Effector CD8-positive, alpha-beta T cell (primary cell): ENCODE measurements around the gene PIGQ.

Experiments used
- DNase-seq: peaks from one replicate; lab custom pipeline; 2025; lab: John Stamatoyannopoulos, UW

PIGQ gene

GRCh38 chr16:534135-534534 is 35.6 kb upstream of the PIGQ start:
- no peak for DNase-seq

DNA sequence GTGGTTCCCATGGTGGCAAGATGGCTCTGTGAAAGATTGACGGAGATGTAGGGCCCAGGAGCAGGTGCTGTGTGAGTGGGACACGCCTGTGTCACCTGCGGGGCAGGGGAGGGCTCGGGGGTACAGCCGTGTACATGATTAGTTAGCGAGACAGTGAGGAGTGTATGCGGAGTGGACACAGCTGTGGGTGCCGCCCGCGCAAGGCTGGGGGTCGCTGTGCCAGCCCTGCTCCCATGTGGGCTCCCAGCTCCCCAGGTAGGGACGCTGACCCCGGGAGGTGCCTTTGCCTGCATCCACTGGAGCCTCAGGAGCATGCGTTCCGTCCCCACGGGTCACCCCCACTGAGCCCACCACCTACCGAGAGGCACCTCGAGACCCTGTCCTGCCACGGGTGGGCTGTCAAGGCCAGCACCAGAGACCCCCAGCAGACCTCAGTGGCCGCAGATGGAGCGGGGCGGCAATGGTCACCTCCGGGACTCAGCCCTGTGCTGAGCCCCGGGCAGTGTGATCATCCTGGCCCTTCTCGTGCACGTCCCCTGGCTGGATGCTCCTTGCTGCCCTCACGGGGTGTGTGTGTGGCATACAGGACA is 34.8 kb upstream of the PIGQ start:
- no peak for DNase-seq

DNA sequence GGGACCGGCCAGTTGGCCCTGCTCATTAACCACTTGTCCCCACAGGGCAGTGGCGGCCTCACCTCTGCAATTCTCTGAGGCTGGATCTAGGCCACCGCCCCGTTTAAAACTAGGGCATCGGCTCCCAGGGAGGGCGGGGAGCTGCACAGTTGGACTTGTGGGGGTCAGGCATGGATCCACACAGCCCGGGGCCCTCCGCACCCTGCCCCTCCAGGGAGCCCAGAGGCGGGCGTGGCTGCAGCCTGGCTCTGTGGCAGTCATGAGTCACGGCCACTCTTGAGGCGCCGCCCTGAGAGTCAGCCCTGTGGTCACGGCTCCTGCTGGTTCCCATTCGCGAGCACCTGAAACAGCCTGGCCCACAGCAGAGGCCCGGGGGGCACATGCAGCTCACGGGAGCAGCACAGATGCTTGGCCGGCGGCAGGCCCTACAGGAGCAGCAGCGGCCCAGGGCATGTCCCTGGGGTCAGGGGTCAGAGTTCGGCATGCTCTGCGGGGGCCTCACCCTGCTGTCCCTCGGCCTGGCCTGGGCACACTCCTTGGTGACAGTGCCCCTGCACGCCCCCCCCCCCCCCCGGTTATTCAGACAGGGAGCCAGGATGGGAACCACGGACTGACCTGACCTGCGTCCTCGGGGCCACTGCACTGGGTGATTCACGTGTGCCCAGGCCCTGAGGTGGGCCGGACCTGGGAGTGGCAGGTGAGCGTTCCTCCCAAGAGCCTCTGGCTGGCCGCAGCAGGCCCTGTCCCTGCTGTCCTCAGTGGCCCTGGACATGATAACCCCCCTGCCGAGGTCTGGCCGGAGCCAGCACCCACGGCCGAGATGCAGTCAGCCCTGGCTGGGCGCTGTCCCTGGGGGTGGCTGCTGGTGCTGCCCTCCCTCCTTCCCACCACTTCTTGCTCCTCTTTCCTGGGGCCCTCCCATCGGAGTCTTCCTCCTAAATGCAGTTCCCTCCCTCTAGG is 34.0 kb upstream of the PIGQ start:
- no peak for DNase-seq

GRCh38 chr16:536746-537145 is 33.0 kb upstream of the PIGQ start:
- no peak for DNase-seq

- no peak for DNase-seq
These were observed 32.1 kb upstream of the PIGQ start for GRCh38 chr16:537415-538335.

DNA sequence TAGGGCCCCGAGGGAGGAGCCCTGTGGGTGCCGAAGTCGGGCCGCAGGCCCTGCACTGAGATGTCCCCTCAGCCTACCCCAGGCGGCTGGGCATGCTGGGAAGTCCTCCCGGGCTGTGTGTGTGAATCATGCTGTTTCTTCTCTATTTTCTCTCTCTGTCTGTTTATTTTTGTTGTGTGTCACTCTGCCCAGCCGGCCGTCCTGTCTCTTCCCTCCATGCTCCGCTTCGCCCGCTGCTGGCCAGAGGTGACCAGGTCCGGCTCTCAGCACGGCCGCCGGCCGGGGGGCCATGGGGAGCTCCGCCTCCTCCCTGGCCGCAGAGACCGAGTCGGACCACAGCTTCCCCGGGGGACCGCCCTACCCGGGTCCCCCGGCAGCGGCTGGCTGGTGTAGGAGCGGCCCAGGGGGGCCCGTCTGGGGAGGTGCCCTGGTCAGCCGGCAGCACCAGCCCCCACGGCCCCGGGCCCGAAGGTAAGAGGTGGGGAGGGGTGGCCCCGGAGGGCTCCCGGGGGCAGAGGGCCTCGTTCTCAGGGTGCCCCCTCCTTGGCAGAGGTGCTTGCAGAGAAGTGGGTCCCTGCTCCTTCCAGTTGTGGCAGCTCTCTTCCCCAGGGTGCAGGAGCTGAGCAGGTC is 29.8 kb upstream of the PIGQ start:
- DNase-seq, result no peak

- DNase-seq, result no peak
These were observed 29.0 kb upstream of the PIGQ start for GRCh38 chr16:540645-541340.

GRCh38 chr16:543301-544164 is 26.2 kb upstream of the PIGQ start:
- no peak for DNase-seq

DNA sequence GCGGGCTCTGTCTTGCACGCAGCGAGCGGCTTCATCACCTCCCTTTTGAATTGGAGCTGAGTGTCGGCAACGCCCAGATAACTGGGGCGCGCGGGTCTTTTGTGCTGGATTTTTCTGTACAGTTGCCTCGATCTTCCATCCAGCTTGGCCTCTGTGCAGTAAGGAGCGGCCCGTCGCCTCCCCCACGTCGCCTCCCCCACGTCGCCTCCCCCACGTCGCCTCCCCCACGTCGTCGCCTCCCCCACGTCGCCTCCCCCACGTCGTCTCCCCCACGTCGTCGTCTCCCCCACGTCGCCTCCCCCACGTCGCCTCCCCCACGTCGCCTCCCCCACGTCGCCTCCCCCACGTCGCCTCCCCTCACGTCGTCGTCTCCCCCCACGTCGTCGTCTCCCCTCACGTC is 25.3 kb upstream of the PIGQ start:
- DNase-seq, result no peak

DNA sequence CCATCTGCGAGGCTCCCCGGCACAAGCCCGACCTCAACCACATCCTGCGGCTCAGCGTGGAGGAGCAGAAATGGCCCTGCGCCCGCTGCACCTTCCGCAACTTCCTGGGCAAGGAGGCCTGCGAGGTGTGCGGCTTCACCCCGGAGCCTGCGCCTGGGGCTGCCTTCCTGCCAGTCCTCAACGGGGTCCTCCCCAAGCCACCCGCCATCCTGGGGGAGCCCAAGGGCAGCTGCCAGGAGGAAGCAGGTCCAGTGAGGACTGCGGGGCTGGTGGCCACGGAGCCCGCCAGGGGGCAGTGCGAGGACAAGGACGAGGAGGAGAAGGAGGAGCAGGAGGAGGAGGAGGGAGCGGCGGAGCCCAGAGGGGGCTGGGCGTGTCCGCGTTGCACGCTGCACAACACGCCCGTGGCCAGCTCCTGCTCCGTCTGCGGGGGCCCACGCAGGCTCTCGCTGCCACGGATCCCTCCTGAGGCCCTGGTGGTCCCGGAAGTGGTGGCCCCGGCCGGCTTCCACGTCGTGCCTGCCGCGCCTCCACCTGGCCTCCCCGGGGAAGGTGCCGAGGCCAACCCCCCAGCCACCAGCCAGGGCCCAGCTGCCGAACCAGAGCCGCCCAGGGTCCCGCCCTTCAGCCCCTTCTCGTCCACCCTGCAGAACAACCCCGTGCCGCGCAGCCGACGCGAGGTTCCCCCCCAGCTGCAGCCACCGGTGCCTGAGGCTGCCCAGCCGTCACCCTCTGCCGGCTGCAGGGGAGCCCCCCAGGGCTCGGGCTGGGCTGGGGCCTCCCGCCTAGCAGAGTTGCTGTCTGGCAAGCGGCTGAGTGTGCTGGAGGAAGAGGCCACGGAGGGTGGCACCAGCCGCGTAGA is 22.6 kb upstream of the PIGQ start:
- peak; percentile 43 for DNase-seq

- no peak for DNase-seq
These were observed 21.2 kb upstream of the PIGQ start for GRCh38 chr16:548586-548985.

DNA sequence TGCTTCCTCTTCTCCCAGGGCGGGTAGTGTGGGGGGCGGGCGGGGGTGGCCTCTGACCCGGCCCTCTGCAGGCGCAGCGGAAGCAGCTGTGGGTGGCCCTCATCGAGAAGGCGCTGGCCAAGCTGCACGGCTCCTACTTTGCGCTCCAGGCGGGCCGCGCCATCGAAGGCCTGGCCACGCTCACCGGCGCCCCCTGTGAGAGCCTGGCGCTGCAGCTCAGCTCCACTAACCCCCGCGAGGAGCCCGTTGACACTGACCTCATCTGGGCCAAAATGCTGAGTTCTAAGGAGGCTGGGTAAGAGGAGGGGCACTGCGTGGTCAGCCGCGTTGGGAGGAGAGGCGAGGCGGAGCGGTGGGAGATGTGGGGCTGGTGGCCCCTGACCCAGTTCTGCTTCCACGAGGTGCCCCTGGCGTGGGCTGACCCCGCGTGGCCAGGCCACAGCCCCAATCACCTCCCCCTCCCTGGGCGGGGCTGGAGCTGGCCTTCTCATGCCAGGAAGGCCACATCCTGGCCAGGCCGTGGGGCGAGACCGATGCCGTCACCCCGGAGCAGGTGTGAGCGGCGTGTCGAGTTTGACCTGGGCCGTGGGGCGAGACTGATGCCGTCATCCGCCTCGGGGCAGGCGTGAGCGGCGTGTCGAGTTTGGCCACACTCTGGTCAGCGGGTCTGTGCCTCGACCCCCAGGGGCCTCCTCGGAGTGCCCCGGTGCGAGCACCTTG is 20.1 kb upstream of the PIGQ start:
- DNase-seq, result no peak

GRCh38 chr16:551210-551609 is 18.6 kb upstream of the PIGQ start:
- no peak for DNase-seq

GRCh38 chr16:552171-552570 is 17.6 kb upstream of the PIGQ start:
- DNase-seq, result no peak

GRCh38 chr16:553601-554296 is 16.0 kb upstream of the PIGQ start:
- DNase-seq, result no peak

DNA sequence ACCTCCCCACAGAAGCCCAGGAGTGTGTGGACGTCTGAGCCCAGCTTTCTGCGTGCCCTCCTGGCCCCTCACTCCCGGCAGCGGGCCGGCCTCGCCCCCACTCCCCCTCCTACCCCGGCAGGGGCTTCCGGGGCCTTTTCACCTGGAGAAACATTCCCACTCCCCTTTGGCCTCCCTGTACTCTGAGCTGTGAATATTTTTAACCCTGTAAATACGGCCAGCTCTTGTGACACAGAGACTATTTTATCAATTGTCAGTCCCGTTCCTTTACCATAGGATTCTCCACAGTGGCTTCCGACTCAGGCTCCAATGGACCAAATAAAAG is 15.5 kb upstream of the PIGQ start:
- no peak for DNase-seq

- no peak for DNase-seq
These were observed 15.0 kb upstream of the PIGQ start for GRCh38 chr16:554640-555365.
